ENCODE data around the gene CLCA2.

CLCA2 gene

DNA sequence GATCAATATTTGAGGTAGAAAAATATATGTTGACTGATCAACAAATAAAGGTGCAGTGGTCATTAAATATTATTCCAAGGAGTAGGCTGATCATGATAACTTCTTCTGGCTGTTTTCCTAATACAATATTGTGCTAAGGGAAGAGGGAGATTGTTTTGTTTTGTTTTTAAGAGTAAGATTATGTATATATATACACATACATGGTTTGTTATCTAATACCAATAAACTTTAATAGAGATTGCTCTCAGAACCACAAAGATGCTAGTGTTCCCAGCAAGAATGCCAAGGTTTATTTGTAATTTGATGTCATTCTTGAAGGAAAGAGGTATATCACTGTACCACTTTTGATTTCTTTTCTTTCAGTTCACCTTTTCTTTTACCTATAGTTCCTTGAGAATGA, 10.1 kb downstream of the CLCA2 start:
- no peaks in the 10 kb centered on the region for H3K9me3 ChIP-seq (ENCODE audit: insufficient read depth, low read depth, low read length)
- TF ChIP-seq EZH2phosphoT487 (IDR thresholded peaks at IDR 0.05; ENCODE audit: borderline replicate concordance), result no peak
- TF ChIP-seq, protein P1, sequence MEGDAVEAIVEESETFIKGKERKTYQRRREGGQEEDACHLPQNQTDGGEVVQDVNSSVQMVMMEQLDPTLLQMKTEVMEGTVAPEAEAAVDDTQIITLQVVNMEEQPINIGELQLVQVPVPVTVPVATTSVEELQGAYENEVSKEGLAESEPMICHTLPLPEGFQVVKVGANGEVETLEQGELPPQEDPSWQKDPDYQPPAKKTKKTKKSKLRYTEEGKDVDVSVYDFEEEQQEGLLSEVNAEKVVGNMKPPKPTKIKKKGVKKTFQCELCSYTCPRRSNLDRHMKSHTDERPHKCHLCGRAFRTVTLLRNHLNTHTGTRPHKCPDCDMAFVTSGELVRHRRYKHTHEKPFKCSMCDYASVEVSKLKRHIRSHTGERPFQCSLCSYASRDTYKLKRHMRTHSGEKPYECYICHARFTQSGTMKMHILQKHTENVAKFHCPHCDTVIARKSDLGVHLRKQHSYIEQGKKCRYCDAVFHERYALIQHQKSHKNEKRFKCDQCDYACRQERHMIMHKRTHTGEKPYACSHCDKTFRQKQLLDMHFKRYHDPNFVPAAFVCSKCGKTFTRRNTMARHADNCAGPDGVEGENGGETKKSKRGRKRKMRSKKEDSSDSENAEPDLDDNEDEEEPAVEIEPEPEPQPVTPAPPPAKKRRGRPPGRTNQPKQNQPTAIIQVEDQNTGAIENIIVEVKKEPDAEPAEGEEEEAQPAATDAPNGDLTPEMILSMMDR (conservative IDR thresholded peaks at IDR 0.05; ENCODE audit: low read length), result no peak
- H3K27me3 ChIP-seq (ENCODE audit: insufficient read depth, low read length, poor library complexity, severe bottlenecking), result no peaks in the 10 kb centered on the region
- no peak overlapping the region for H2AFZ ChIP-seq (ENCODE audit: low read length)
- H3K4me3 ChIP-seq (ENCODE audit: low read length, poor library complexity, severe bottlenecking), result no peak overlapping the region
- no peaks in the 10 kb centered on the region for H3K79me2 ChIP-seq (ENCODE audit: insufficient read depth, low read length)
- no peaks in the 10 kb centered on the region for H3K36me3 ChIP-seq (ENCODE audit: insufficient read depth, low read length)
- H3K9me2 ChIP-seq (replicated peaks; ENCODE audit: low read depth, low read length), result no peaks in the 10 kb centered on the region
- no peaks in the 10 kb centered on the region for H4K20me1 ChIP-seq (ENCODE audit: insufficient read depth, low read length, poor library complexity, severe bottlenecking)
- H3K4me1 ChIP-seq (ENCODE audit: insufficient read depth, low read length, poor library complexity, severe bottlenecking), result no peaks in the 10 kb centered on the region
- H3F3A ChIP-seq (ENCODE audit: low read depth), result no peaks in the 10 kb centered on the region
- H3K4me2 ChIP-seq (ENCODE audit: low read depth, low read length, poor library complexity, severe bottlenecking), result no peak overlapping the region
- no peak overlapping the region for H3K9ac ChIP-seq (ENCODE audit: low read depth, low read length, poor library complexity, severe bottlenecking)

DNA sequence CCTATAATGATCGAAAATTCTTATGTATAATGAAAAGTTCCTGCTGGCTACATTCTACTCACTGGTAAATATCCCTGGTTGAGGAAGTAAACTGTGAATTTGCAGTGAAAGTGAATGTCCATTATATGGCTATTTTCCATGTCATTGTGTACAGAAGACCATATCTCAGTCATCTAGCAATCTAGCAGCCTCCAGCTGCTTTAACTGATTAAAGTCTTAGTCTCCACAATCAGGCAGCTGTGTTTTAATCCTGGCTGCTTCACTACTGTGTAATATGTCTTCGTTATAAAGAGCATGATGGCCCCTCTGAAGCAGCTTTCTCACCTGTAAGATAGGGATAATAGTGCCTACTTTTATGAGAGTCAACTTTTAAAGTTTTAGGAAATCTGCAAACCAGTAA, 11.4 kb downstream of the CLCA2 start:
- Histone ChIP-seq H3K27me3 (ENCODE audit: insufficient read depth, low read length, poor library complexity, severe bottlenecking) (no peaks in the 10 kb centered on the region), H3K9me2 (replicated peaks; ENCODE audit: low read depth, low read length) (no peaks in the 10 kb centered on the region), H3K4me2 (ENCODE audit: low read depth, low read length, poor library complexity, severe bottlenecking) (no peak overlapping the region), H3F3A (ENCODE audit: low read depth) (no peaks in the 10 kb centered on the region), H3K9me3 (ENCODE audit: insufficient read depth, low read depth, low read length) (no peaks in the 10 kb centered on the region), H3K4me1 (ENCODE audit: insufficient read depth, low read length, poor library complexity, severe bottlenecking) (no peaks in the 10 kb centered on the region), H4K20me1 (ENCODE audit: insufficient read depth, low read length, poor library complexity, severe bottlenecking) (no peaks in the 10 kb centered on the region), H3K4me3 (ENCODE audit: low read length, poor library complexity, severe bottlenecking) (no peak overlapping the region), H2AFZ (ENCODE audit: low read length) (no peak overlapping the region), H3K9ac (ENCODE audit: low read depth, low read length, poor library complexity, severe bottlenecking) (no peak overlapping the region), H3K36me3 (ENCODE audit: insufficient read depth, low read length) (no peaks in the 10 kb centered on the region), H3K79me2 (ENCODE audit: insufficient read depth, low read length) (no peaks in the 10 kb centered on the region)
- TF ChIP-seq, protein P1 (conservative IDR thresholded peaks at IDR 0.05; ENCODE audit: low read length), result no peak
- TF ChIP-seq EZH2phosphoT487 (IDR thresholded peaks at IDR 0.05; ENCODE audit: borderline replicate concordance), result no peak

DNA sequence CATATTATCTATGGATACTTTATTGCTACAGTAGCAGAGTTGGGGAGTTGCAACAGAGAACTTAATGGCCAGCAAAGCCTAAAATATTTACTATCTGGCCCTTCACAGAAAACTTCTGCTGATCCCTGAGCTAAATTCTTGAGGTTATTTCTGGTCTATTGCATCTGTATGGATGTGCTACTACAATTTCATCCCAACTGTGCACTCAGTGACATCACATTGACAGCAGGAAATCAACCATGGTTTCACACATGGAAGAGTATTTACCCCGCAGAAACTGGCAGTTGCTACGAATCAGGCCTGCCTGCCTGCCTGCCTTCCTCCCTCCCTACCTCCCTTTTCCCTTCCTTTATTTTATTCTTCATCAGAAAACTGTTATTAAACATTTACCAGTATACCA, 12.1 kb downstream of the CLCA2 start:
- no peaks in the 10 kb centered on the region for H3K27me3 ChIP-seq (ENCODE audit: insufficient read depth, low read length, poor library complexity, severe bottlenecking)
- H4K20me1 ChIP-seq (ENCODE audit: insufficient read depth, low read length, poor library complexity, severe bottlenecking), result no peaks in the 10 kb centered on the region
- H3K9ac ChIP-seq (ENCODE audit: low read depth, low read length, poor library complexity, severe bottlenecking), result no peak overlapping the region
- H3F3A ChIP-seq (ENCODE audit: low read depth), result no peaks in the 10 kb centered on the region
- no peaks in the 10 kb centered on the region for H3K79me2 ChIP-seq (ENCODE audit: insufficient read depth, low read length)
- H2AFZ ChIP-seq (ENCODE audit: low read length), result no peak overlapping the region
- H3K4me2 ChIP-seq (ENCODE audit: low read depth, low read length, poor library complexity, severe bottlenecking), result no peak overlapping the region
- H3K9me2 ChIP-seq (replicated peaks; ENCODE audit: low read depth, low read length), result no peaks in the 10 kb centered on the region
- H3K9me3 ChIP-seq (ENCODE audit: insufficient read depth, low read depth, low read length), result no peaks in the 10 kb centered on the region
- no peak overlapping the region for H3K4me3 ChIP-seq (ENCODE audit: low read length, poor library complexity, severe bottlenecking)
- no peak for TF ChIP-seq EZH2phosphoT487 (IDR thresholded peaks at IDR 0.05; ENCODE audit: borderline replicate concordance)
- TF ChIP-seq, protein P1 (conservative IDR thresholded peaks at IDR 0.05; ENCODE audit: low read length), result no peak
- H3K36me3 ChIP-seq (ENCODE audit: insufficient read depth, low read length), result no peaks in the 10 kb centered on the region
- no peaks in the 10 kb centered on the region for H3K4me1 ChIP-seq (ENCODE audit: insufficient read depth, low read length, poor library complexity, severe bottlenecking)
